GM19328 (cell line): ENCODE measurements around the gene DRC7.

Experiments used
- ATAC-seq: cut with Tn5 transposase; IDR thresholded peaks from one replicate; pipeline ENCODE4 v1.9.1; 2021; ENCODE audit warnings: mild to moderate bottlenecking, moderate library complexity; ENCODE audit not compliant: unreplicated experiment

DRC7 gene

GRCh38 chr16:57675741-57676551, 18.7 kb upstream of the DRC7 start:
- no peak for ATAC-seq

GRCh38 chr16:57676553-57677085, 18.0 kb upstream of the DRC7 start:
- no peak for ATAC-seq

GRCh38 chr16:57677622-57678369, 16.8 kb upstream of the DRC7 start:
- no peak for ATAC-seq

- ATAC-seq: no peak
These were observed 15.6 kb upstream of the DRC7 start for GRCh38 chr16:57679016-57679415.

GRCh38 chr16:57679767-57680482, 14.7 kb upstream of the DRC7 start:
- ATAC-seq: no peak

- ATAC-seq: no peak
These were observed 13.7 kb upstream of the DRC7 start for GRCh38 chr16:57680842-57681375.

- no peak for ATAC-seq
These were observed 12.5 kb upstream of the DRC7 start for GRCh38 chr16:57681950-57682728.

GRCh38 chr16:57682809-57683635, 11.6 kb upstream of the DRC7 start:
- ATAC-seq: no peak

GRCh38 chr16:57683636-57684545, 10.7 kb upstream of the DRC7 start:
- ATAC-seq: no peak

- ATAC-seq: no peak
These were observed 9.8 kb upstream of the DRC7 start for GRCh38 chr16:57684626-57685358.

GRCh38 chr16:57685633-57686032, 9.0 kb upstream of the DRC7 start:
- ATAC-seq: no peak

- ATAC-seq: no peak
These were observed 8.0 kb upstream of the DRC7 start for GRCh38 chr16:57686577-57686976.

- ATAC-seq: no peak
These were observed 7.2 kb upstream of the DRC7 start for GRCh38 chr16:57687363-57687929.

GRCh38 chr16:57688487-57688986, 6.1 kb upstream of the DRC7 start:
- ATAC-seq: no peak

- ATAC-seq: no peak
These were observed 5.4 kb upstream of the DRC7 start for GRCh38 chr16:57688987-57689761.

- no peak for ATAC-seq
These were observed 4.6 kb upstream of the DRC7 start for GRCh38 chr16:57689762-57690558.
